Spleen (tissue), 11 donors: ENCODE results near the gene FCRL6. TPM values are rescaled to one million over a fixed set of nuclear protein-coding genes. Genes with fewer than 3 reads are reported as not detected.

Experiments
- DNase-seq: peaks from one replicate; pipeline ENCODE4 v3.0.0-alpha.2; 2020
- H3K27ac ChIP-seq, 8 donors: fragments of 200-600 bp; sonication (generic) in 7 of 8; 1 replicate in 4 of 8; 2 replicates in 4 of 8; pipeline versions ENCODE4 v1.5.0 to v1.8.0; 2016 to 2021; ENCODE audit warnings: inconsistent platforms in 4 of 8, mild to moderate bottlenecking in 4 of 8, moderate library complexity in 1 of 8
- H3K27me3 ChIP-seq, 7 donors: fragments of 200-600 bp; sonication (generic) in 6 of 7; replicated peaks in 1 of 7; 1 replicate in 4 of 7; 2 replicates in 3 of 7; pipeline versions ENCODE4 v1.5.0 to v1.8.0; 2016 to 2021; ENCODE audit warnings: inconsistent platforms in 3 of 7, mild to moderate bottlenecking in 1 of 7
- H3K36me3 ChIP-seq, 6 donors: fragments of 200-600 bp; sonication (generic) in 5 of 6; 1 replicate in 4 of 6; 2 replicates in 2 of 6; pipeline versions ENCODE4 v1.5.0 to v1.8.0; 2016 to 2021; ENCODE audit warnings: inconsistent platforms in 2 of 6
- H3K4me1 ChIP-seq, 6 donors: fragments of 200-600 bp; sonication (generic) in 5 of 6; 1 replicate in 3 of 6; 2 replicates in 3 of 6; pipeline versions ENCODE4 v1.5.0 to v1.8.0; 2016 to 2021; ENCODE audit warnings: inconsistent platforms in 3 of 6
- H3K4me3 ChIP-seq, 8 donors: fragments of 200-600 bp; sonication (generic) in 7 of 8; 1 replicate in 4 of 8; 2 replicates in 4 of 8; pipeline versions ENCODE4 v1.5.0 to v1.8.0; 2016 to 2021; ENCODE audit warnings: inconsistent platforms in 4 of 8, mild to moderate bottlenecking in 4 of 8, moderate library complexity in 2 of 8
- H3K9me3 ChIP-seq, 8 donors: fragments of 200-600 bp; sonication (generic) in 7 of 8; 1 replicate in 4 of 8; 2 replicates in 4 of 8; pipeline versions ENCODE4 v1.5.0 to v1.8.0; 2016 to 2021; ENCODE audit warnings: inconsistent platforms in 4 of 8
- CTCF ChIP-seq, 11 experiments: fragments of 200-600 bp in 7 of 11; fragments of 450-650 bp in 4 of 11; sonication (generic) in 4 of 11; IDR thresholded peaks in 8 of 11; conservative IDR thresholded peaks in 3 of 11; 1 replicate in 7 of 11; 2 replicates in 4 of 11; pipeline versions ENCODE4 v1.4.0 to v1.8.0; 2016 to 2021; ENCODE audit warnings: antibody characterized with exemption in 11 of 11, inconsistent platforms in 4 of 11, mild to moderate bottlenecking in 1 of 11
- POLR2A ChIP-seq, 3 donors: fragments of 450-650 bp; IDR thresholded peaks; one replicate each; pipeline ENCODE4 v1.5.1; 2017; ENCODE audit warnings: antibody characterized with exemption in 3 of 3, mild to moderate bottlenecking in 1 of 3
- POLR2AphosphoS5 ChIP-seq, 3 donors: sonication (generic); formaldehyde crosslinking; IDR thresholded peaks; one replicate each; pipeline ENCODE4 v1.5.1; 2017; ENCODE audit warnings: antibody characterized with exemption in 3 of 3
- WGBS, 5 donors: extraction: QIAGEN DNeasy Blood & Tissue Kit in 3 of 5; methylation state at CpG; one replicate each; pipeline versions ENCODE4 v1.1.5 to v1.1.7; 2013 to 2018; 5-methylcytosine and 5-hydroxymethylcytosine counted together
- intact Hi-C: fragments of 100-400 bp; cut with DNase I; formaldehyde crosslinking; loops from one replicate; pipeline ENCODE4 v1.15.0; 2023; ENCODE audit warnings: low total_unique reads
- polyA plus RNA-seq, 3 donors: library from polyadenylated mRNA; stranded (reverse); fragments of 200-250 nt; gene quantifications; one replicate each; pipeline ENCODE4 v1.2.1, GENCODE V29; 2013
- total RNA-seq, 7 donors: library from RNA; depleted of rRNA in 3 of 7; stranded (reverse); fragments of >200 nt in 3 of 7; fragmentation: NEBNext Ultra II Directional in 4 of 7; extraction: Animal tissue kit (Norgen Biotek cat#: 25700) in 4 of 7; gene quantifications; one replicate each; pipeline versions ENCODE4 v1.1.0 to v1.2.1, GENCODE V29; 2016 to 2021
- donor health status: healthy with polysubstance abuse.
- donor health status: DM: no; HTN: no; CAD: no; lungs with moderate emphysema.
- donor health status: DM: no; HTN: no; CAD: no.
- donor health status: Bipolar disorder and iron deficiency.
- donor health status: healthy.
- donor health status: DM: no; HTN: no; CAD: no.
- donor health status: DM: yes; HTN: yes; CAD: no.

FCRL6 gene
- total and polyA plus RNA-seq, 10 donors = 0.52 to 24.4 (median 13.3) TPM

- intact Hi-C loops = no loop called here
- no peak for TF ChIP-seq POLR2AphosphoS5 (IDR thresholded peaks at IDR 0.05)
- no peak for TF ChIP-seq CTCF (IDR thresholded peaks at IDR 0.05 in 8 of 11, conservative IDR thresholded peaks at IDR 0.05 in 3 of 11)
- no peak for TF ChIP-seq POLR2A (IDR thresholded peaks at IDR 0.05)
- no peaks in the 10 kb centered on the region for H3K27me3 ChIP-seq
- H3K4me3 ChIP-seq = no peak overlapping the region
- H3K9me3 ChIP-seq = no peaks in the 10 kb centered on the region
- H3K27ac ChIP-seq = no peak overlapping the region
- H3K36me3 ChIP-seq = no peaks in the 10 kb centered on the region
- WGBS, 5 donors = 70 to 86% (median 81%) methylated on average over 13 of the region's 13 CpGs
- H3K4me1 ChIP-seq = peaks cover 0 to 12% (median 4%) of the 10 kb centered on the region in 6 donors
- DNase-seq = no peak
Observed at GRCh38 chr1:159845751-159846629, 43.8 kb downstream of the FCRL6 start.

- no peaks in the 10 kb centered on the region for H3K36me3 ChIP-seq
- intact Hi-C loops = no loop called here
- H3K27me3 ChIP-seq = no peaks in the 10 kb centered on the region
- no peak overlapping the region for H3K27ac ChIP-seq
- H3K4me3 ChIP-seq = no peak overlapping the region
- H3K4me1 ChIP-seq = peaks cover 0 to 17% (median 7%) of the 10 kb centered on the region in 6 donors
- 43 to 86% (median 59%) methylated on average over 1 to 4 of the region's 4 CpGs for WGBS, 5 donors
- no peak for TF ChIP-seq CTCF (IDR thresholded peaks at IDR 0.05 in 8 of 11, conservative IDR thresholded peaks at IDR 0.05 in 3 of 11)
- no peak for TF ChIP-seq POLR2AphosphoS5 (IDR thresholded peaks at IDR 0.05)
- no peak for TF ChIP-seq POLR2A (IDR thresholded peaks at IDR 0.05)
- DNase-seq = no peak
- no peaks in the 10 kb centered on the region for H3K9me3 ChIP-seq
Observed at GRCh38 chr1:159847231-159847630, 45.1 kb downstream of the FCRL6 start.

GRCh38 chr1:159848326-159848725, 46.2 kb downstream of the FCRL6 start:
- 37 to 91% (median 55%) methylated on average over 3 of the region's 3 CpGs for WGBS, 5 donors
- intact Hi-C loops = no loop called here
- H3K36me3 ChIP-seq = no peaks in the 10 kb centered on the region
- H3K27ac ChIP-seq = no peak overlapping the region
- peaks cover 0 to 26% (median 11%) of the 10 kb centered on the region in 6 donors for H3K4me1 ChIP-seq
- no peak for DNase-seq
- H3K9me3 ChIP-seq = no peaks in the 10 kb centered on the region
- TF ChIP-seq POLR2AphosphoS5 (IDR thresholded peaks at IDR 0.05) = no peak
- TF ChIP-seq CTCF (IDR thresholded peaks at IDR 0.05 in 8 of 11, conservative IDR thresholded peaks at IDR 0.05 in 3 of 11) = no peak
- TF ChIP-seq POLR2A (IDR thresholded peaks at IDR 0.05) = no peak
- H3K27me3 ChIP-seq = no peaks in the 10 kb centered on the region
- no peak overlapping the region for H3K4me3 ChIP-seq

GRCh38 chr1:159849626-159850366, 47.6 kb downstream of the FCRL6 start:
- H3K27ac ChIP-seq = no peak overlapping the region
- 32 to 61% (median 40%) methylated on average over 2 of the region's 2 CpGs for WGBS, 5 donors
- TF ChIP-seq POLR2A (IDR thresholded peaks at IDR 0.05) (no peak), CTCF (IDR thresholded peaks at IDR 0.05 in 8 of 11, conservative IDR thresholded peaks at IDR 0.05 in 3 of 11) (no peak), POLR2AphosphoS5 (IDR thresholded peaks at IDR 0.05) (no peak)

More at GRCh38 chr1:159849626-159850366, 47.6 kb downstream of the FCRL6 start:
- Histone ChIP-seq H3K4me3 (no peak overlapping the region), H3K27me3 (peaks cover 0 to 8% (median 0%) of the 10 kb centered on the region in 7 donors), H3K36me3 (no peaks in the 10 kb centered on the region), H3K9me3 (no peaks in the 10 kb centered on the region), H3K4me1 (peaks cover 0 to 40% (median 25%) of the 10 kb centered on the region in 6 donors)
- no peak for DNase-seq
- intact Hi-C loops = no loop called here
